ENCODE measurements around the gene F10. TPM values are rescaled to one million over a fixed set of nuclear protein-coding genes. Genes with fewer than 3 reads are reported as not detected.

The F10 gene
- total RNA-seq, 1 experiment from 2014 or later: 4.8 TPM

DNA sequence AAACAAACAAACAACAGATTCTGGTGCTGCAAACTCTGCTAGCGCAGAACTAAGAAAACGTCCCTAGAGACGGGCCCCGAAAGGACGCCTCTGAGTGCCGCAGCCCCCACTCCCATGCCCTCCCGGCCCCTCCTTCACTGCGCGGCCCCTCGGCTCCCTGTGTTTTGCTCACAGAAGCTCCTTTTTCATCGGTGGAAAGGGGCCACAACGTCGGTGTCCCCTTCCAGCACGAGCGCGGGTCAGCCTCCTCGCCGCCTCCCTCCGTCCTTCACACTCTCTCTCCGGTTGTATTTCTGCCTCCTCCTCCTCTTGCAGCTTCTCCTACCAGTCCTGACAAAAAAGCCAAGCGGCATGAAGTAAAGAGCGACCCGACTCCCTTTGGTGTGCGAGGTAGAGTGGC lies 31.8 kb upstream of the F10 start:
- no peaks in the 10 kb centered on the region for H3K36me3 ChIP-seq
- H3K27me3 ChIP-seq (replicated peaks): no peaks in the 10 kb centered on the region; the same call in 1 of the 2 replicates
- no peak for DNase-seq (ENCODE audit: low read depth in 1 of 2, low spot score in 2 of 2)
- no peaks in the 10 kb centered on the region for H3K4me1 ChIP-seq (replicated peaks)
- H3K9me3 ChIP-seq (replicated peaks): no peaks in the 10 kb centered on the region
- no peak overlapping the region for H3K27ac ChIP-seq
- no peak overlapping the region for H3K4me3 ChIP-seq

DNA sequence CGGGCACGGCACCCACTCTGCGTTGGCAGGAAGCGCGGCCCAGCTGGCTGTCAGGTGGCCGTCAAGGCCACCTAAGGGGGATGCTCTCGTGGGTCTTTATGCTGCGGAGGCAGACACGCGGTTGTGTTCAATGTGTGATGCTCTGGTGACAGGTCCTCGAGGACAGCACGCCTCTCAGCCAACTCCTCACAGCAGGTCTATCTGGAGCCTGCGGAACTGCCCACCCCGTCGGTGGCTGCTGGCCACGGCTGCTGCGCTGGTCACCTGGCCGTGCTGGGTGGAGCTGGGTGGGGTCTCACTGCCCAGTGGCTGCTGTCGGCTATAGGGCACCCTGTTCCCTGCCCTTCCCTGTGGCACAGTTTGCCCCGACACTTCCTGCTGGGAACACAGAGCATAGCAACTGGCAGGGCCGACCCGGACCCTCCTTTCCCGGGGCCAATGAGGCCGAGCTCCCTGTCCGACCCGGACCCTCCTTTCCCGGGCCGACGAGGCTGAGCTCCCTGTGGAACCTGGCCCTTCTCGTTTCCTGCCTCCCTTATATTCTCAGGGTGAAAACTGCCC lies 31.3 kb upstream of the F10 start:
- Histone ChIP-seq H3K9me3 (replicated peaks) (no peaks in the 10 kb centered on the region), H3K27me3 (replicated peaks) (no peaks in the 10 kb centered on the region; the same call in 1 of the 2 replicates), H3K4me3 (no peak overlapping the region), H3K27ac (no peak overlapping the region), H3K36me3 (no peaks in the 10 kb centered on the region), H3K4me1 (replicated peaks) (no peaks in the 10 kb centered on the region)
- DNase-seq (ENCODE audit: low read depth in 1 of 2, low spot score in 2 of 2): no peak

DNA sequence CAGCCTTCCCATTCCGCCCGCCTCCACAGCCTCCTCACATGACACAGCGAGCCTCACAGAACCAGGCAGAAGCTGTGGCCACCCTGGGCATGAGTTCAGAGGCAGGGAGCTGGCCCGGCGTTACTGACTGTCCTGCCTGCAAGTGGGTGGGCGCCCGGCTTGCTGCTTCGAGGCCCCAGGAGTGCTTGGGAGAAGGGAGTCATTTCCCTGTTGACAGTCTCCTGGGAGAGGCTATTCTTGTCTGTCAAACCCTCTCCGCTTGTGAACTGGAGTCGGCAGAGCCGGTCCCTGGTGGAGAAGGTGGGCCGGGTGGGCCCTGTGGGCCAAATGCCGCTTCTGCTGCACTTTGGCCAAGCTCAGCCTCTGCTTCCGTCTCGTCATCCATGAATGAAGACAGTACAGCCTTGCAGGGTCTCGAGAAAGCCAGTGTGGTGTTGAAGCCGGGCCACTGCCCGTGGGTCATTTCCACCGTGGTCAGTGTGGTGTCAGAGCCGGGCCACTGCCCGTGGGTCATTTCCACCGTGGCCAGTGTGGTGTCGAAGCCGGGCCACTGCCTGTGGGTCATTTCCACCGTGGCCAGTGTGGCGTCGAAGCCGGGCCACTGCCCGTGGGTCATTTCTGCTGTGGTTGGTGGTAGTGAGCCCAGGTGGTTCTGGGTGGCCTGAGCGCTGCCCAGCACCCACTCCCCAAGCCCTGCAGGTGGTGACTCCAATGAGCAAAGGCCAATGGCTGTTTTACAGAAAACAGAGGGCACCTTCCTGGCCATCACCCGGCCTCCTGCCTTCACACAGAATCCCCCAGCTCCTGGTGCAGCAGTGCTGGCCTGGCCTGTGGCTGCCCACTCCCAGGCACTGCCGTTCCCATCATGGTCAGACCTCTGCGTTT lies 30.5 kb upstream of the F10 start:
- H3K27me3 ChIP-seq (replicated peaks): no peaks in the 10 kb centered on the region; the same call in 1 of the 2 replicates
- H3K27ac ChIP-seq: no peak overlapping the region
- no peaks in the 10 kb centered on the region for H3K9me3 ChIP-seq (replicated peaks)
- no peak for DNase-seq (ENCODE audit: low read depth in 1 of 2, low spot score in 2 of 2)
- no peak overlapping the region for H3K4me3 ChIP-seq
- no peaks in the 10 kb centered on the region for H3K36me3 ChIP-seq
- no peaks in the 10 kb centered on the region for H3K4me1 ChIP-seq (replicated peaks)

DNA sequence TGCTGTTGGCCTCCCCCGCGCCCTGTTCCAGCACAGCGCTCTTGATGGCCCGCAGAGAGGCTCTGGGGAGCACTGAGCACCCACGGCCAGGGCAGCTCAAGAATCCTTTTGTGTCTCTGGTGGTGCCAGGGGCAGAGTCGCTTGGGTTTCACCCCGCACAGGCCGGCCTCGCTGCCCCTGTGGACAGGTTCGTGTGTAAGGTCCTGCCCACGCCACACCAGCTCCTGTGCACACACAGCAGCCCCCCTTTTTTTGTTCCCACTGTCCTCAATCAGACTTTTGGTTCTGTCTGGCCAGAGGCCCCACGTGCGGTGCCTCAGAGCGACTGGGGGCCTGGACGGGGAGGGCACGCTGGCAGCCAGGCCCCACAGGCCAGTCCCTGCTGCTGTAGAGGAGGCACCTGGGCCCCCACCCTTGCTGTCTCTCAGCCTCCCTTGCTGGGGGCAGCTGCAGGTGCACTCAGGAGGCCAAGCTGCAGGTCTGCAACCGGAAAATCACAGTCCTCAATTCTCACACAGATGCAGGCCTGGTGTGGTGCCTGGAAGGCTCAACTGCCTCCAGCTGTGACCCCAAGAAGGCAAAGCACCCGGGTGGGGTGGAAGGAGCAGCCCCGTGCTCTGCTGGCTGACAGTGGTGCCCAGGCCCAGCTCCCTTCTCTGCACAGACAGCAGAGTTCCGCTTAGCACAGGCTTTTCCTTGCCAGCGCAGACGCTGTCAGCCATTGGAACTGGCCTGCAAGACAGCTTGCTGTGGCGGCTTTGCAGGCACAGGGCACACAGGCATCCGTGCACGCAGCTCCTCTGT lies 29.6 kb upstream of the F10 start:
- no peak overlapping the region for H3K27ac ChIP-seq
- no peak overlapping the region for H3K4me3 ChIP-seq
- no peaks in the 10 kb centered on the region for H3K36me3 ChIP-seq
- H3K9me3 ChIP-seq (replicated peaks): no peaks in the 10 kb centered on the region
- no peaks in the 10 kb centered on the region for H3K4me1 ChIP-seq (replicated peaks)
- H3K27me3 ChIP-seq (replicated peaks): no peaks in the 10 kb centered on the region; the same call in 1 of the 2 replicates
- no peak for DNase-seq (ENCODE audit: low read depth in 1 of 2, low spot score in 2 of 2)

DNA sequence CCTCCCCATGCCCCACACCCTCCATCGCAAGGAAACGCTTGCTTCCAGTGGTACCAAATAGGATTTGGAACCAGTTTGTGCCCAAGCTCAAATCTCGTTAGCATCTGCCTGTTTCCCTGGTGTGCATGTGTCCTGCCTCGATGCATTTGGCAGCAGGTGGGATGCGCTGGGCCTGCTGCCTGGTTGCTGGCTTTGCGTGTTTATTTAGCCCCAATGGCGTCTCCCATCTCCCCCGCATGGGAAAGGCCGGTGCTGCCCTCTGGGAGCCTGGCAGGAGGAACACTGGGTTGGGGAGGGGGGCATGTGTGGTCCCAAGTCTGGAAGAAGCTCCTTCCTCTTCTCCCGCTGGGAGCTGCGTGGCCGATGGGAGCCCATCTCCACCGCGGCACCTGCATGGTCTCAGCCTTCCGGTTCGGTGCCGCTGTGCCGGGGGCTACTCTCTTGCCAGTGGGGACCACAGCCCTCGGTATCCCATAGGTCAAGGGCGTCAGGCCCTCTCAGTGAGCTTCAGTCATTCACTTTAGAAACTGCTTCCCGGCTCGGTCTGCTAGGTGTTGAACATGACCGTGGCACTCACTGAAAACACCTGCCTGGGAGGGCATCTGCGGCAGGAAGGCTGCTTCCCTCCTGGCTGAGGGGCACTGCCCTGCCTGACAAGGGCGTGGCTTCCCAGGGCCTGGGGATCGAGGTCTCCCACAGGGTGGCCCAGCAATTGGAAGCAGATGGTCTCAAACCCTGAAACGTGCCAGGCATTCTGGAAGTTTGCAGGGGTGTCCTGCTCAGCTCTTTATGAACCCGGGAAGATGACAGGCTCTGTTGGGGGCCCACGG lies 28.8 kb upstream of the F10 start:
- Histone ChIP-seq H3K27ac (no peak overlapping the region), H3K4me3 (no peak overlapping the region), H3K9me3 (replicated peaks) (no peaks in the 10 kb centered on the region), H3K27me3 (replicated peaks) (no peaks in the 10 kb centered on the region; the same call in 1 of the 2 replicates), H3K4me1 (replicated peaks) (no peaks in the 10 kb centered on the region), H3K36me3 (no peaks in the 10 kb centered on the region)
- no peak for DNase-seq (ENCODE audit: low read depth in 1 of 2, low spot score in 2 of 2)

DNA sequence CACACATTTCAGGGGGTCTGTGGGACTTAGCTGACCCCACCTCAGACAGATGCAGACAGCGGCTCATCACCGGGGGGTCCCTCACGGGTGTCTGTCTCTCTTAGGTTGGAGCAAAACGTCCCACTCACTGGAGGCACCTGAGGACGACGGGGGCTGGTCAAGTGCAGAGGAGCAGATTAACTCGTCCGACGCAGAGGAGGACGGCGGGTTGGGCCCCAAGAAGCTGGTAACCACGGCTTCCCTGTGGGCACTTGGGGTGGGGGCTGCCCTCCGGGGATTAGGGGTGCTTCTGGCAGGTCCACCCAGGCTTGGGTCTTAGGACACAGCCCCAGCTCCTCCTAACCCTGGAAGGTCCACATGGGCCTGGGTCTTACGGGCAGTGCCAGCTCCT lies 28.2 kb upstream of the F10 start:
- Histone ChIP-seq H3K4me1 (replicated peaks) (no peaks in the 10 kb centered on the region), H3K27me3 (replicated peaks) (peaks cover 3% of the 10 kb centered on the region; the same call in 1 of the 2 replicates), H3K4me3 (no peak overlapping the region), H3K36me3 (no peaks in the 10 kb centered on the region), H3K9me3 (replicated peaks) (no peaks in the 10 kb centered on the region), H3K27ac (no peak overlapping the region)
- no peak for DNase-seq (ENCODE audit: low read depth in 1 of 2, low spot score in 2 of 2)

DNA sequence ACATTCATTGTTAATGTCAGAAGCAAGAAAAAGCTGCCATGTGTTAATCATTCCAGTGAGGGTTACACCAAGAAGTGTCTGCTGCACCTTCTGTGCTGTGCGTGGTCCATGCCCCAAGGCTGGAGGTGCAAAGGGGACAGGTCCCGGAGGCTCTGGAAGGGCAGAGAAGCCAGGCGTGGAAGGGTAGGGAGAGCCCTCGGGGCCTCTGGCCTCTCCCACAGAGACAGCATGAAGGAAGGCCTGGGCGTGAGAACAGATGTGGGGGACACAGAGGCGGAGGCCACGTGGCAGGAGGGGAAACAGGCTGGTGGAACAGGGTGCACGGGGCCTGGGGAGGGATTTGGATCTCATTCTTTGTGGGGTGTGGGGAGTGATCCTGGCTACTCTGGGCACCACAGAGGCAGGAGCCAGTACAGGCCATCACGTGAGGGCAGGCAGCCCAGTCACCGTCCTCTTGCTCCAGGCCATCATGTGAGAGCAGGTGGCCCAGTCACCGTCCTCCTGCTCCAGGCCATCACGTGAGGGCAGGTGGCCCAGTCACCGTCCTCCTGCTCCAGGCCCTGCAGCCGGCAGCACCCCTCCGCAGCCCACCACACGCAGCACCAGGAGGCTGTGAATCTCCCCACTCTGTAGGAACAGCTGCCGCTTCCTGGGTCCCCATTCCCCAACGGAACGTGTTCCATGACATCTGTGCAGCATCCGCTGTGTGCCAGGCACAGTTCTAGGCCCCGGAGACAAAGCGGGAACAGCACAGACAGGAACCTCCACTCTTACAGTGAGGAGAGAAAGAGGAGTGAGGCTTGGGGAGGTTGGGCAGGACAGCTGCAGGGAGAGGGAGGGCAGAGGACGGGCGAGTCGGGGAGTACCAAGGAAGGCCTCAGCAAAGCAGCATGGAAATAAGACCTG lies 27.2 kb upstream of the F10 start:
- no peak for DNase-seq (ENCODE audit: low read depth in 1 of 2, low spot score in 2 of 2)
- H3K9me3 ChIP-seq (replicated peaks): no peaks in the 10 kb centered on the region

DNA sequence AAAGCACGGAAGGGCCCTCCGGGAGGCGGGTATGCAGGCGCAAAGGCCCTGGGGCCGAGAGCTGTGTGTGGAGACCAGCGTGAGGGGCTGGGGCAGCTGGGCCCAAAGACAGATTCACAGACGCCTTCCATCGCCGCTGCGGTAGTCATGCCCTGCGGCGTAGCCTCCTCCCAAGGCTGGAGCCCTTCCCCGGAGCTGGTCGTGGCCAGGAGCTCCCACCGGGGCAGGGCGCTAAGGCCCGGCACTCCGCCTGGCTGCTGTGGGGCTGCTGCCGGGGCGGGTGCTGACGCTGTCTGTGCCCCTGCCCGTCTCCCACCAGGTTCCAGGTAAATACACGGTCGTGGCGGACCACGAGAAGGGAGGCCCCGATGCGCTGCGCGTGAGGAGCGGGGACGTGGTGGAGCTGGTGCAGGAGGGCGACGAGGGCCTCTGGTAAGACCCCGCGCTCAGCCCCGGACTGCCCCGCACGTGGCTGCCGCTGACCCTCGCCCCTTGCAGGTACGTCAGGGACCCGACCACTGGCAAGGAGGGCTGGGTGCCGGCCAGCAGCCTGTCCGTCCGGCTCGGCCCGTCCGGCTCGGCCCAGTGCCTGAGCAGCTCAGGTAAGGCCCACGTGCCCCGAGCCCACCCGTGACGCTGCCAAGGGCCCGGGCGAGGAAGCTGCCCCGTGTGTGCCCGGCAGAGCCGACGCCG lies 26.4 kb upstream of the F10 start:
- Histone ChIP-seq H3K27me3 (replicated peaks) (peaks cover 7% of the 10 kb centered on the region; the same call in 1 of the 2 replicates), H3K27ac (no peak overlapping the region), H3K4me3 (no peak overlapping the region), H3K4me1 (replicated peaks) (no peaks in the 10 kb centered on the region), H3K9me3 (replicated peaks) (no peaks in the 10 kb centered on the region), H3K36me3 (no peaks in the 10 kb centered on the region)
- no peak for DNase-seq (ENCODE audit: low read depth in 1 of 2, low spot score in 2 of 2)

More for the DNA sequence above, 27.2 kb upstream of the F10 start:
- no peak overlapping the region for H3K4me3 ChIP-seq
- H3K36me3 ChIP-seq: no peaks in the 10 kb centered on the region
- peaks cover 7% of the 10 kb centered on the region; the same call in 1 of the 2 replicates for H3K27me3 ChIP-seq (replicated peaks)
- H3K27ac ChIP-seq: no peak overlapping the region
- no peaks in the 10 kb centered on the region for H3K4me1 ChIP-seq (replicated peaks)

DNA sequence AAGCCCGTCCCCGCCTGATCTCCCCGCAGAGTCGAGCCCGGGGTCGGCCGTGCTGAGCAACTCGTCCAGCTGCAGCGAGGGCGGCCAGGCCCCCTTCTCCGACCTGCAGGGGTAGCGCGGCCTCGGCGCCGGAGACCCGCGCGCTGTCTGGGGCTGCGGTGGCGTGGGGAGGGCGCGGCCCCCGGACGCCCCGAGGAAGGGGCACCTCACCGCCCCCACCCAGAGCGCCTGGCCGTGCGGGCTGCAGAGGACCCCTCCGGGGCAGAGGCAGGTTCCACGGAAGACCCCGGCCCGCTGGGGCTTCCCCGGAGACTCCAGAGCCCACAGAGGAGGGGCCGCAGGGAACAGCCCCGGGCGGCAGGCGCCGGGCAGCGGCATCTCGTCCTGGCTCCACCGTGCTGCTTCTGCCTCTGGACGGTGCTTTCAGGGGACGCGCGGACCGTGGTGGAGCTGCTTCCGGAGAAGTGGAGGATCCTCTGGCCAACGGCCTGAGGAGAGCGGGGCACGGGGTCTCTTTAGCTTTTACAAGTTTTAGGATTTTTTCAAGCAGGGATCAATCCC lies 25.8 kb upstream of the F10 start:
- H3K9me3 ChIP-seq (replicated peaks): no peaks in the 10 kb centered on the region
- no peak overlapping the region for H3K4me3 ChIP-seq
- no peaks in the 10 kb centered on the region for H3K36me3 ChIP-seq
- no peak overlapping the region for H3K27ac ChIP-seq
- no peak for DNase-seq (ENCODE audit: low read depth in 1 of 2, low spot score in 2 of 2)
- peaks cover 7% of the 10 kb centered on the region; the same call in 1 of the 2 replicates for H3K27me3 ChIP-seq (replicated peaks)
- H3K4me1 ChIP-seq (replicated peaks): no peaks in the 10 kb centered on the region

DNA sequence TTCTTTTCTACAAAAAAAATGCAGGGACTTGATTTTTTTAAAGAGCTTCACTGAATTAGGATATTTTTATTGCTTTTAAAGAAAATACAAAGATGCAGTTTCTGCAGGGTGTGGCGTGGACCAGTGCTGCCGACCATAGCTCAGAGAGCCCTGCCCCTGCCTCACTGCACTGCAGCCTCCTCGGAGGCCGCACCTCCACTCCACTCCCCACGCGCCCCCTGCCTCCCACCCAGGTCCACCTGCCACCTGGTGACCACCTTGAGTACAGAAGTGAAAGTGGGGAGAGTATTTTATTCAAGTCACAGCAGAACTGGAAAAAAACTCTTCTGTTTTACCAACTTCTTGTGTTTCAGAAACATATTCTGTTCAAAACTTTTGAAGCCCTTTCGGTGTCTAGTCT lies 24.9 kb upstream of the F10 start:
- Histone ChIP-seq H3K36me3 (no peaks in the 10 kb centered on the region), H3K9me3 (replicated peaks) (no peaks in the 10 kb centered on the region), H3K4me3 (no peak overlapping the region), H3K27me3 (replicated peaks) (peaks cover 7% of the 10 kb centered on the region; the same call in 1 of the 2 replicates), H3K4me1 (replicated peaks) (no peaks in the 10 kb centered on the region), H3K27ac (no peak overlapping the region)
- DNase-seq (ENCODE audit: low read depth in 1 of 2, low spot score in 2 of 2): no peak

DNA sequence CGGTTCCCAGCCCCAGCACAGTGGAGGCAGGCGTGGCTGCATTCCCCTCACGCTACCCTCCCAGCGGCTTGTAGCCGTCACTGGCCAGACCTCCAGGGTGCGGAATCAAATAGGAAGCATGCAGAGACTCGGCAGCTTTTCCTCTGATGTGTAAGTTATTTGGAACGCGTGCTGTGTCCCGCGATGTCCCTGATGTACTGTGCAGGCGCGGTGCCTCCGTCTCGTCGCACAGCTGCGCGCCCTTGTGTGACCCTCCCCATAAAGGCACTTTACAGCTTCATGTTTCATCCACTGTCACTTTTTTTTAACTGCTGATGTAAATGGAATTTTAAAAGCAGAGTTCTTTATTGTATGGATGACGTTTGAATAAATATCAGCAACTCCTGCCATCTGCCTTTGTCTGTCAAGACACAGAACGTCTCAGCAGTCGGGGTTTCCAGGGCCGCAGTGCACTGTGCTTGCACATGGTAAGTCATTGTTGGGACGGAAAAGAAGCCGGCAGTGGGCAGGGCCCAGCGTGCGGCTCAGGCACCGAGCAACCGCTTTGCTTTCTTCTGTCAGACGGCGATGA lies 24.4 kb upstream of the F10 start:
- no peak for DNase-seq (ENCODE audit: low read depth in 1 of 2, low spot score in 2 of 2)
- Histone ChIP-seq H3K27me3 (replicated peaks) (peaks cover 7% of the 10 kb centered on the region; the same call in 1 of the 2 replicates), H3K4me3 (no peak overlapping the region), H3K9me3 (replicated peaks) (no peaks in the 10 kb centered on the region), H3K27ac (no peak overlapping the region), H3K4me1 (replicated peaks) (no peaks in the 10 kb centered on the region), H3K36me3 (no peaks in the 10 kb centered on the region)

Data from SJSA1 (cell line).